G401.6 (cell line): ENCODE results near the gene TBCE.

Experiments
- FAIRE-seq: peaks from 2 replicates; lab custom pipeline; 2012; peaks lifted over from hg19 to GRCh38; lab: Jason Lieb, UNC

The TBCE gene

DNA sequence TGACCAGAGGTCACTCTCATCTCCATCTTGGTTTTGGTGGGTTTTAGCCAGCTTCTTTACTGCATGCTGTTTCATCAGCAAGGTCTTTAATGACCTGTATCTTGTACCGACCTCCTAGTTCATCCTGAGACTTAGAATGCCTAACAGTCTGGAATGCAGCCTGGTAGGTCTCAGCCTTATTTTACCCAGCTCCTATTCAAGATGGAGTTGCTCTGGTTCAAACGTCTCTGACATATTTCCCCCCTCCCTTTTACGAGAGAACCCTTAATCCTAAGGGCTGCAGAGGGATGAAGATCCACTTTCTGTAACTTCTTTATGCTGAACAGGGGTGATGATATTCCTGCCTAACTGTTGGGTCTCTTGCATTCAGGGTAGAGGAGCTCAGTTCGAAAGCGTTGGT lies 43.2 kb downstream of the TBCE start:
- FAIRE-seq = no peak

DNA sequence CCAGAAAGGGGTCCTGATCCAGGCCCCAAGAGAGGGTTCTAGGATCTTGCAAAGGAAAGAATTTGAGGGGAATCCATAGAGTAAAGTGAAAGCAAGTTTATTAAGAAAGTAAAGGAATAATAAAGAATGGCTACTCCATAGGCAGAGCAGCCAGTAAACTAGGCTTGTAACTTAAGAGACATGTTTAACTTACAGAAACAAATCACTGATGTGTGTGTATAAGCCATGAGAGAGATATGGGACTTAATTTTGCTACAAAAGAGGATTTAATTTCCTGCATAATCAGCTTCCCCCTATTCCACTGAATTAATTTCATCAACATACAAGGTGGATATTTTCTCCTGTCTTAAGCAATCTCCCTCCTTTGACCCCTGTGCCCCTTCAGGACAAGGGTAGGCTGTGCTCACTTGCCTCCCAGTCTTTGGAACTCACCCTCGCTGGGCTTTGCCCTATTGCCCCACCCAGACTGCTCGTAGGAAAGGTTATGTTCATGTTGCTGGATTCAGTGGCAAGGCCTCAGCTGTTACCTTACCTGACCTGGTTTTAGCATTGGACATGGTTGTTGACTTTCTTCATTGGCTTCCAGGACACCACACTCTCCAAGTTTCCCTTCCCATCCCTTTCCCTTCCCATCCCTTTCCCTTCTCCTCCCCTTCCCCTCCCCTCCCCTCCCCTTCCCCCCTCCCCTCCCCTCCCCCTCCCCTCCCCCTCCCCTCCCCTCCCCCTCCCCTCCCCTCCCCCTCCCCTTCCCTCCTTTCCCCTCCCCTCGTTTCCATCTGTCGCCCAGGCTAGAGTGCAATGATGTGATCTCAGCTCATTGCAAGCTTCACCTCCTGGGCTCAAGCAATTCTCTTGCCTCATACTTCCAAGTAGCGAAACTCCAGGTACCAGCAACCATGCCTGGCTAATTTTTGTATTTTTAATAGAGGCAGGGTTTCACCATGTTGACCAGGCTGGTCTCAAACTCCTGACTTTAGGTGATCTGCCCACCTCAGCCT lies 44.6 kb downstream of the TBCE start:
- no peak for FAIRE-seq

- FAIRE-seq = peak; percentile 90
These were observed 48.0 kb downstream of the TBCE start for GRCh38 chr1:235415008-235415904.

- FAIRE-seq = no peak
These were observed 49.4 kb downstream of the TBCE start for GRCh38 chr1:235416662-235417049.

- peak; percentile 94 for FAIRE-seq
These were observed 50.0 kb downstream of the TBCE start for GRCh38 chr1:235417086-235417697.

GRCh38 chr1:235421751-235422150 lies 54.5 kb downstream of the TBCE start:
- FAIRE-seq = no peak

DNA sequence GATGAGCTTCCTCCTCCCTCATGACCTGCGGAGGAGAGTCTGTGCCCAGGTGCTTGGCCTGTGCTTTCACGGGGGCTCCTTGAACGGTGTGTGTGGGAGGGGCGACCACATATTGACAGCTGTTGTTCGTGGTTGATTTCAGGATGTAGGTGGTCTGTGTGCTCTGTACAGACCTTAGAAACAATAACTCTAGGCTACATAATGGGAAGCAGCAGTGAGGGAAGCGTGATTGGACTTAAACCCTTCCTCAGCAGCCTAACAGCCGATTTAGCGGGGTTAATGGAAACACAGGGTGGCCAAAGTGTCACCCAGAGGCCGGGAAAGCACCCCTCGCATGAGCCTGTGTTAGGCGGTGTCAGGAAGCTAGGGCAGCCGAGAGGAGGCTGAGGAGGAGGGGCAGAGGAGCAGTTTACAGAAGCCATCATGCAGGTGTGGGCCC lies 56.0 kb downstream of the TBCE start:
- FAIRE-seq = no peak

- no peak for FAIRE-seq
These were observed 56.9 kb downstream of the TBCE start for GRCh38 chr1:235424092-235424491.

DNA sequence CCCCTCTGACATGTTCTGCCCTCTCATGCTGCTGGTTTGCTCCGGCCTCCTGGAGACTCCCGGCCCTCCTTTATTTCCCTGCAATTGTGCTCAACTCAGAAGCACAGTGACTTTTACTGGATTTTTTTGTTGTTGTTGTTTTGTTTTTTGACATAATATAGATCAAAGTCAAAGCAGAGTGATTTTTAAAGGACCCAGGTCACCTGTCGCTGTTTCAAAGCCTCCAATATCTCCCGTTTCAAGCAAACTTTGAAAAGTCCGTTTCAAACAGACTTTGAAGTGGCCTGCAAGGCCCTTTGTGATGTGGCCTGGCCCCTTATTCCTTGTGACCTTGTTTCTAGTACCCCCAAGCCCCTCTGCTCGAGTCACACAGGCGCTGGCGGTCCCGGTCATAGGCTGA lies 58.1 kb downstream of the TBCE start:
- FAIRE-seq = no peak

DNA sequence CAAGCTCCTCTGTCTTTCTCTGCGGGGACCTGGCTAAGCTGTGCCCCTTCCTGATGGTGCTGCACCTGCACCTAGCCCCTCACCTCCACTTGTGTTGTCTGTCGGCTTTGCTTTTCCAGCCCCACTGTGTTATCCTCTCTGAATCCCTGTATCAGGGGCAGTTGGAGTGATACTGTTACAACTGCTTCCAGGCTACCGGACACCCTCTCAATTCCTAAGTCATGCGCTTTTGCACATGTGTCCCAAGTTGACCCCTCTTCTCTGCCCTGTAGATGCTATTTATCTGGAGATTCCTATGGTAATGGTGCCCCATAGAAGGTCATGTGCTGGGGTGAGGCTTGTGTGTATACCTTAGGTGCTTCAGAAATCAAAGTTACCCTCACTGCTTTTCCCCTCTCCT lies 58.9 kb downstream of the TBCE start:
- FAIRE-seq = no peak

- FAIRE-seq = no peak
These were observed 59.5 kb downstream of the TBCE start for GRCh38 chr1:235426680-235427079.

GRCh38 chr1:235427447-235427846 lies 60.2 kb downstream of the TBCE start:
- no peak for FAIRE-seq

GRCh38 chr1:235429143-235429542 lies 61.9 kb downstream of the TBCE start:
- FAIRE-seq = no peak

- FAIRE-seq = no peak
These were observed 63.8 kb downstream of the TBCE start for GRCh38 chr1:235430991-235431390.

DNA sequence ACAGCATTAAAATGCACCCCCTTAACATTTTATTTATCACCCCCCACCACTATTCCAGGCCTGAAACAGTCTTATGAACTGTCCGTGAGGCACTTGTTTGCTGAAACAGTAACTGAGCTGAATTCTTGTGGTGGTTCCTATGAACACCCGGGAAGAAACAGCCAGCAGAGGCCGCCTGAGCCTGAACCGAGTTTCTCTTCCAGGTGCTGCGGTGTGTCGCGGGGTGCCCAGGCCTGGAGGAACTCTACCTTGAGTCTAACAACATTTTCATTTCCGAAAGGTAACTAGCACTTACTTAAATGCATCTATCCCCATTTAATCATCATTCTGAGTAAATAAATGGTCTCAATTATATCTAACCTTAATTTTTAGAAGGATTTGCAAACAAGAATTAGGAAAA lies 66.8 kb downstream of the TBCE start:
- no peak for FAIRE-seq

DNA sequence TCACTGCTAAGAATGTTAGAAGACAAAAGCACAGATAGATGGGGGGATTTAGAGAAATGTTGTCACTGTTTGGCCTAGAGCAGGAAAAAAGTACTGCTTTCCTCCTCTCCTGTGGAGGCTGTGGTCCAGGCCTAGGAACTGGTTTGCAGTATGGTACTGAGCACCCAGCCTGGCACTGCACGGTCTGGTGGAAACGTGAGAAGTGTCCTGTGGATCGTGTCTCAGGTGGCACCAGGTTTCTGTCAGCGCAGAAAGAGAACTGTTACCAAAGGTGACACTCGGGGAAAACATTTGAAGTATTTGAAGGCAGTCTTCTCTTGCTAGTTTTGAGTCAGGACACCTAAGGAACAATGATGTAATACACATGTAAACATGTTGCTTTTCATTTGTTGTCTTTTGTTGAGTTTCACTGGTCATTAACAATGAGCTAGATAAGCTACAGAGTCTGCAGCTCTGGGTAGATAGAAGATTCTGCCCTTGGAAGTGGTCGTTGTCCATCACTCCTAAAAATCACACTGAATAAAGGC lies 74.0 kb downstream of the TBCE start:
- no peak for FAIRE-seq

GRCh38 chr1:235442788-235443429 lies 75.7 kb downstream of the TBCE start:
- FAIRE-seq = no peak

DNA sequence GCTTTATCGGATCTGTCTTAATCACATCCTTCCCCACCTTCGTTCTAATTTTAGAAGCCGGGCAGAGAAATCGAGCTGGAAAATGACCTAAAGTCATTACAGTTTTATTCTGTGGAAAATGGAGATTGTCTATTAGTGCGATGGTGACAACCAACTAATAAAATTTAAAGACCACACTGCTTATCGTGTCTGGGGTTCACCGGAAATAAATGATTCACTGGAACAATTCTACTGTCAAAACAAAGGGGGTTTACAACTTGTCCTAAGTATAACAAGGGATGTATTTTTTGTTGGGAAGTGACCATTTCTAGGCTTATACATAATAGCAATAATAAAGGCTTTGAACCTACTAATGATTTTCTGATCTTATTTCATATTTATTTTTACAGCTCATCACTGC lies 81.4 kb downstream of the TBCE start:
- FAIRE-seq = no peak

DNA sequence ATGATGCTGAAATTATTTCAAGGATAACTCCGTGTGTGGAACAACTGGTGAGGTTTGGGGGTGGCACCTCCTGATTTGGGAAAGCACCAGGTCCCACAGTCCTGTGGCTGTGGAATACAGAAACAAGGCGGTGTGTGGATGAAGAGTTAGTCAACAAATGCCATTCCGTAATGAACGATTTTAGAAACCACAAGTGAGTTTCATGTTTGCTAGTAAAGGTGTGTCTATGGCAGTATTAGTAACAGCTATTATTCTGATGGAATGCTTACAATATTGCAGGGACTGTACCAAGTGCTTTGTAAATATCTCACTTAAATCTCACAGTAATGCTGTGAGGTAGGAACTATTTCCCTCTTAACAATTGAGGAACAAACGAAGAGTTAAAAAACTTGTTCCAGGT lies 83.2 kb downstream of the TBCE start:
- FAIRE-seq = no peak

GRCh38 chr1:235450886-235451483 lies 83.8 kb downstream of the TBCE start:
- no peak for FAIRE-seq

- no peak for FAIRE-seq
These were observed 86.8 kb downstream of the TBCE start for GRCh38 chr1:235454021-235454420.
